Retinal pigment epithelial cell (primary cell): ENCODE measurements around the gene RAB31.
A peak's percentile ranks its signal among the peaks of the same experiment; 100 is the strongest.

ENCODE experiments used
- DNase-seq: peaks from one replicate; pipeline ENCODE4 v3.0.0-alpha.2; 2010; ENCODE audit warnings: low read depth
- H3K4me3 ChIP-seq: 2 replicates; pipeline ENCODE4 v1.5.1; 2011; ENCODE audit warnings: mild to moderate bottlenecking, low read length, control low read depth, moderate library complexity
- CTCF ChIP-seq: conservative IDR thresholded peaks from 2 replicates; pipeline ENCODE4 v1.5.1; 2011; ENCODE audit warnings: low read depth, low read length, control low read depth, inconsistent platforms

RAB31 gene

DNA sequence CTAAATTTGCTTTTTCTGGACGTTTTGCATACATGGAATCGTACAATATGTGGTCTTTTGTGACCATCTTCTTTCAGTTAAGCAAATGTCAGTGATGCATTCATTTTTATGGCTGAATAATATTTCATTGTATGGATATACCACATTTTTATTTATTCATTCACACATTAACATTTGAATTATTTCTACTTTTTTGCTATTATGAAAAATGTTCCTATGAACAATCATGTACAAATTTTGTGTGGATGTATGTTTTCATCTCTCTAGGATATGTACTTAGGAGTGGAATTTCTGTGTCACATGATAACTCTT, 110.3 kb downstream of the RAB31 start:
- TF ChIP-seq CTCF = no peak
- no peak for DNase-seq
- H3K4me3 ChIP-seq = no peak overlapping the region

- no peak for DNase-seq
- no peak for TF ChIP-seq CTCF
- no peak overlapping the region for H3K4me3 ChIP-seq
These were observed 112.0 kb downstream of the RAB31 start for GRCh38 chr18:9820127-9820526.

DNA sequence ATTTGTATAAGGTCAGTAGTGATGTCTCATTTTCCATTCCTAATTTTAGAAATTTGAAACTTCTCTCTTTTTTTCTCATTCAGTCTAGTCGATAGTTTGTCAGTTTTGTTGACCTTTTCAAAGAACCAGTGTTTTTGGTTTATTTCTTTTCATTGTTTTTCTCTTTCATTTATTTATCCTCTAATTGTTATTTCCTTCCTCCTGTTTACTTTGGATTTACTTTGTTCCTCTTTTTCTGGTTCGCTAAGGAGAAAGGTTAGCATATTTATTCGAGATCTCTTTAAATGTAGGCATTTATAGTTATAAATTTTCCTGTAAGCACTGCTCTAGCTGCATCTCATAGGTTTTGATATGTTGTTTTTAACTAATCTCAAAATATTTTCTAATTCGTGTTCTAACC, 112.6 kb downstream of the RAB31 start:
- TF ChIP-seq CTCF = no peak
- no peak for DNase-seq
- H3K4me3 ChIP-seq = no peak overlapping the region

DNA sequence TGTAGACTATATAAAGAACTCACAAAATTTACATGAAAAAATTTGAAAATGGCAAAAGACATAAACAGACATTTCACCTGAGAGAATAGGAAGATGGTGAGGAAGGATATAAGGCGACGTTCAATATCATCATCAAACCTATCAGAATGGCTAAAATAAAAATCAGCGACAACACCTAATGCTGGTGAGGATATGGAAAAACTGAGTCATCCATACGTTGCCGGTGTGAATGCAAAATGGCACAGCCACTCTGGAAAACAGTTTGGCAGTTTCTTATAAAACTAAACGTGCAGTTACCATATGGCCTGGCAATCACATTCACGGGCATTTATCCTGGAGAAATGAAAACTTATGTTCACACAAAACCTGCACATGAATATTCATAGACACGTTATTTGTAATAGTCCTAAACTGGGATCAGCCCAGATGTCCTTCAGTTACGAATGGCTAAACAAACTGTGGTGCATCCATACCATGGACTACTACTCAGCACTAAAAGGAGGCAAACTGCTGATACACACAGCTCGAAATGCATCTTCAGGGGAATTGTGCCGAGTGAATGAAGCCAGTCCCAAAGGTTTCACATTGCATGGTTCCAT, 114.6 kb downstream of the RAB31 start:
- no peak overlapping the region for H3K4me3 ChIP-seq
- TF ChIP-seq CTCF = no peak
- DNase-seq = no peak

GRCh38 chr18:9823805-9824473, 115.8 kb downstream of the RAB31 start:
- no peak overlapping the region for H3K4me3 ChIP-seq
- no peak for TF ChIP-seq CTCF
- peak; percentile 86 for DNase-seq

GRCh38 chr18:9824474-9824832, 116.4 kb downstream of the RAB31 start:
- DNase-seq = no peak
- TF ChIP-seq CTCF = no peak
- no peak overlapping the region for H3K4me3 ChIP-seq

GRCh38 chr18:9824952-9825371, 116.9 kb downstream of the RAB31 start:
- DNase-seq = no peak
- no peak for TF ChIP-seq CTCF
- H3K4me3 ChIP-seq = no peak overlapping the region
